ENCODE measurements around the gene CYFIP2. TPM values are rescaled to one million over a fixed set of nuclear protein-coding genes. Genes with fewer than 3 reads are reported as not detected.

The CYFIP2 gene
- total and polyA plus RNA-seq, 2 of the 13 experiments (the other 11 are each of a cell fraction or from before 2014, with no cell fraction given), result 22.6 to 30.3 TPM

DNA sequence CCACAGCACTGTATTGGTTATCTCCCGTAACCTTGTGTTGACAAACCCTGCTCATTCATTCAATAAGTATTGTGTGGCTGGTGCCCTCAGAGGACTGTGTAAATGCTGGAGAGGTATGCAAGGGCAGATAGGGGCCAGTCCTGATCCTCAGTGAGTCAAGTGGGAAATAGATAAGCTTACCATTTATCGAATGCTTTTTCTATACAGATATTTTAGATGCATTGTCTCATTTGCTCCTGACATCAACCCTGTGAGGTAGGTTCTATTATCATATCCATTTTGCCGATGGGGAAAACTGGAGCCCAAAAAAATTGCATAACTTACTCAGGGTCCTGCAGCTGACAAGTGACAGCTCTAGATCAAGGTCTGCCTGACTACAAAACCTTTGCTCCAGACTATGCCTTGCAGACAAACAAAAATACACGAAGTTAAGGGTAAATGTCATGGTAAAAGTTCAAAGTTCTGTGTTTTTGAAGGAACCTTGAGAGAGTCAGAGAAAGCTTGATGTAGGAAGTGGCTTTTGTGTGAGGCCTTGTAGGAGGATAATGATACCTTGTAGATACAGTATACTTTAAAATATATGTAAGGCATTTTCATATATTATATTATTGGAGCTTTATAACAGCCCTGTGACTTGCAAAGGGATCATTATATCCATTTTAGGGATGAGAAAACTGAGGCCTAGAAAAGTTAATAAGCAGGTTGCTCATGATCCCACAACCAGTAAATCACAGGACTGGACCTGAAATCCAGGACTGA lies 22.7 kb downstream of the CYFIP2 start (continued):
- TF ChIP-seq HOXA7 (CRISPR knock-in tag; IDR thresholded peaks at IDR 0.05), result no peak
- no peak for TF ChIP-seq ZMYM2 (CRISPR knock-in tag; IDR thresholded peaks at IDR 0.05)
- TF ChIP-seq U2AF1 (optimal IDR thresholded peaks at IDR 0.05; ENCODE audit: low read depth, low read length), result no peak
- peak; percentile 70; the same call in 1 of the 2 replicates for TF ChIP-seq ZNF629 (CRISPR knock-in tag; conservative IDR thresholded peaks at IDR 0.05)
- TF ChIP-seq ZMYM4 (CRISPR knock-in tag; IDR thresholded peaks at IDR 0.05), result 0 out of 2 replicates have a peak, but pooled peaks have one; percentile 21
- TF ChIP-seq TFDP2 (CRISPR knock-in tag; IDR thresholded peaks at IDR 0.05), result no peak
- no peak for TF ChIP-seq ZNF207 (IDR thresholded peaks at IDR 0.05; ENCODE audit: borderline replicate concordance)
- TF ChIP-seq, protein P1, sequence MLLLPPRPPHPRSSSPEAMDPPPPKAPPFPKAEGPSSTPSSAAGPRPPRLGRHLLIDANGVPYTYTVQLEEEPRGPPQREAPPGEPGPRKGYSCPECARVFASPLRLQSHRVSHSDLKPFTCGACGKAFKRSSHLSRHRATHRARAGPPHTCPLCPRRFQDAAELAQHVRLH (CRISPR knock-in tag; IDR thresholded peaks at IDR 0.05; ENCODE audit: borderline replicate concordance, low read depth), result no peak
- TF ChIP-seq ZNF782 (CRISPR knock-in tag; IDR thresholded peaks at IDR 0.05; ENCODE audit: borderline replicate concordance), result no peak
- TF ChIP-seq, protein P2, sequence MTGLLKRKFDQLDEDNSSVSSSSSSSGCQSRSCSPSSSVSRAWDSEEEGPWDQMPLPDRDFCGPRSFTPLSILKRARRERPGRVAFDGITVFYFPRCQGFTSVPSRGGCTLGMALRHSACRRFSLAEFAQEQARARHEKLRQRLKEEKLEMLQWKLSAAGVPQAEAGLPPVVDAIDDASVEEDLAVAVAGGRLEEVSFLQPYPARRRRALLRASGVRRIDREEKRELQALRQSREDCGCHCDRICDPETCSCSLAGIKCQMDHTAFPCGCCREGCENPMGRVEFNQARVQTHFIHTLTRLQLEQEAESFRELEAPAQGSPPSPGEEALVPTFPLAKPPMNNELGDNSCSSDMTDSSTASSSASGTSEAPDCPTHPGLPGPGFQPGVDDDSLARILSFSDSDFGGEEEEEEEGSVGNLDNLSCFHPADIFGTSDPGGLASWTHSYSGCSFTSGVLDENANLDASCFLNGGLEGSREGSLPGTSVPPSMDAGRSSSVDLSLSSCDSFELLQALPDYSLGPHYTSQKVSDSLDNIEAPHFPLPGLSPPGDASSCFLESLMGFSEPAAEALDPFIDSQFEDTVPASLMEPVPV (CRISPR knock-in tag; IDR thresholded peaks at IDR 0.05), result no peak
- TF ChIP-seq, protein P3, sequence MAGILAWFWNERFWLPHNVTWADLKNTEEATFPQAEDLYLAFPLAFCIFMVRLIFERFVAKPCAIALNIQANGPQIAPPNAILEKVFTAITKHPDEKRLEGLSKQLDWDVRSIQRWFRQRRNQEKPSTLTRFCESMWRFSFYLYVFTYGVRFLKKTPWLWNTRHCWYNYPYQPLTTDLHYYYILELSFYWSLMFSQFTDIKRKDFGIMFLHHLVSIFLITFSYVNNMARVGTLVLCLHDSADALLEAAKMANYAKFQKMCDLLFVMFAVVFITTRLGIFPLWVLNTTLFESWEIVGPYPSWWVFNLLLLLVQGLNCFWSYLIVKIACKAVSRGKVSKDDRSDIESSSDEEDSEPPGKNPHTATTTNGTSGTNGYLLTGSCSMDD (CRISPR knock-in tag; IDR thresholded peaks at IDR 0.05), result no peak
- no peak for TF ChIP-seq ZNF75D (CRISPR knock-in tag; IDR thresholded peaks at IDR 0.05; ENCODE audit: borderline replicate concordance)
- no peak for TF ChIP-seq SNRNP70 (IDR thresholded peaks at IDR 0.05; ENCODE audit: low read depth, low read length)
- TF ChIP-seq PAX8 (CRISPR knock-in tag; IDR thresholded peaks at IDR 0.05; ENCODE audit: borderline replicate concordance), result no peak
- no peak for TF ChIP-seq SMAD3 (CRISPR knock-in tag; IDR thresholded peaks at IDR 0.05)
- TF ChIP-seq TGIF2 (CRISPR knock-in tag; IDR thresholded peaks at IDR 0.05), result no peak
- TF ChIP-seq FOXA1 (IDR thresholded peaks at IDR 0.05), result no peak
- peak; percentile 85 for TF ChIP-seq FOXA1 (CRISPR knock-in tag; IDR thresholded peaks at IDR 0.05)
- TF ChIP-seq POLR2G (IDR thresholded peaks at IDR 0.05; ENCODE audit: low read depth, low read length), result no peak
- TF ChIP-seq ZNF263 (CRISPR knock-in tag; IDR thresholded peaks at IDR 0.05), result no peak
- TF ChIP-seq TSC22D2 (CRISPR knock-in tag; IDR thresholded peaks at IDR 0.05; ENCODE audit: borderline replicate concordance), result no peak
- TF ChIP-seq AKAP8 (CRISPR knock-in tag; IDR thresholded peaks at IDR 0.05), result no peak
- no peak for TF ChIP-seq ZNF333 (CRISPR knock-in tag; IDR thresholded peaks at IDR 0.05; ENCODE audit: borderline replicate concordance)
- TF ChIP-seq, protein P4, sequence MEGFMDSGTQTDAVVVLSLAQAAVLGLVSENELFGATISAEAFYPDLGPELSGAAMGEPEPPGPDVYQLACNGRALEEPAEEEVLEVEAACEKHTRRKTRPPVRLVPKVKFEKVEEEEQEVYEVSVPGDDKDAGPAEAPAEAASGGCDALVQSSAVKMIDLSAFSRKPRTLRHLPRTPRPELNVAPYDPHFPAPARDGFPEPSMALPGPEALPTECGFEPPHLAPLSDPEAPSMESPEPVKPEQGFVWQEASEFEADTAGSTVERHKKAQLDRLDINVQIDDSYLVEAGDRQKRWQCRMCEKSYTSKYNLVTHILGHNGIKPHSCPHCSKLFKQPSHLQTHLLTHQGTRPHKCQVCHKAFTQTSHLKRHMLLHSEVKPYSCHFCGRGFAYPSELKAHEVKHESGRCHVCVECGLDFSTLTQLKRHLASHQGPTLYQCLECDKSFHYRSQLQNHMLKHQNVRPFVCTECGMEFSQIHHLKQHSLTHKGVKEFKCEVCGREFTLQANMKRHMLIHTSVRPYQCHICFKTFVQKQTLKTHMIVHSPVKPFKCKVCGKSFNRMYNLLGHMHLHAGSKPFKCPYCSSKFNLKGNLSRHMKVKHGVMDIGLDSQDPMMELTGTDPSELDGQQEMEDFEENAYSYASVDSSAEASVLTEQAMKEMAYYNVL (CRISPR knock-in tag; IDR thresholded peaks at IDR 0.05; ENCODE audit: borderline replicate concordance), result no peak
- peak; percentile 32; the same call in 1 of the 2 replicates for TF ChIP-seq KDM6A (CRISPR knock-in tag; IDR thresholded peaks at IDR 0.05; ENCODE audit: low read depth)
- TF ChIP-seq ZNF235 (CRISPR knock-in tag; IDR thresholded peaks at IDR 0.05; ENCODE audit: borderline replicate concordance), result no peak
